Panc1 (cell line): ENCODE measurements around the gene PMFBP1.

Source experiments
- CTCF ChIP-seq: fragments of 450-650 bp; IDR thresholded peaks from 2 replicates; pipeline ENCODE4 v1.5.1; 2017; ENCODE audit warnings: mild to moderate bottlenecking
- POLR2AphosphoS5 ChIP-seq: IDR thresholded peaks from 2 replicates; pipeline ENCODE4 v1.6.1; 2012; ENCODE audit warnings: mild to moderate bottlenecking, low read depth, low read length, moderate library complexity
- TF ChIP-seq, protein P1 (sequence below), 2 experiments: IDR thresholded peaks; 2 replicates each; pipeline ENCODE4 v1.6.1; 2011 to 2012; ENCODE audit warnings: low read depth in 2 of 2, control low read depth in 1 of 2, low read length in 1 of 2, mild to moderate bottlenecking in 1 of 2, moderate library complexity in 1 of 2; ENCODE audit not compliant: insufficient read depth in 1 of 2

GRCh38 chr16:72122916-72123315 lies 49.0 kb downstream of the PMFBP1 start:
- TF ChIP-seq POLR2AphosphoS5 (no peak), CTCF (no peak)
- TF ChIP-seq, protein P1, sequence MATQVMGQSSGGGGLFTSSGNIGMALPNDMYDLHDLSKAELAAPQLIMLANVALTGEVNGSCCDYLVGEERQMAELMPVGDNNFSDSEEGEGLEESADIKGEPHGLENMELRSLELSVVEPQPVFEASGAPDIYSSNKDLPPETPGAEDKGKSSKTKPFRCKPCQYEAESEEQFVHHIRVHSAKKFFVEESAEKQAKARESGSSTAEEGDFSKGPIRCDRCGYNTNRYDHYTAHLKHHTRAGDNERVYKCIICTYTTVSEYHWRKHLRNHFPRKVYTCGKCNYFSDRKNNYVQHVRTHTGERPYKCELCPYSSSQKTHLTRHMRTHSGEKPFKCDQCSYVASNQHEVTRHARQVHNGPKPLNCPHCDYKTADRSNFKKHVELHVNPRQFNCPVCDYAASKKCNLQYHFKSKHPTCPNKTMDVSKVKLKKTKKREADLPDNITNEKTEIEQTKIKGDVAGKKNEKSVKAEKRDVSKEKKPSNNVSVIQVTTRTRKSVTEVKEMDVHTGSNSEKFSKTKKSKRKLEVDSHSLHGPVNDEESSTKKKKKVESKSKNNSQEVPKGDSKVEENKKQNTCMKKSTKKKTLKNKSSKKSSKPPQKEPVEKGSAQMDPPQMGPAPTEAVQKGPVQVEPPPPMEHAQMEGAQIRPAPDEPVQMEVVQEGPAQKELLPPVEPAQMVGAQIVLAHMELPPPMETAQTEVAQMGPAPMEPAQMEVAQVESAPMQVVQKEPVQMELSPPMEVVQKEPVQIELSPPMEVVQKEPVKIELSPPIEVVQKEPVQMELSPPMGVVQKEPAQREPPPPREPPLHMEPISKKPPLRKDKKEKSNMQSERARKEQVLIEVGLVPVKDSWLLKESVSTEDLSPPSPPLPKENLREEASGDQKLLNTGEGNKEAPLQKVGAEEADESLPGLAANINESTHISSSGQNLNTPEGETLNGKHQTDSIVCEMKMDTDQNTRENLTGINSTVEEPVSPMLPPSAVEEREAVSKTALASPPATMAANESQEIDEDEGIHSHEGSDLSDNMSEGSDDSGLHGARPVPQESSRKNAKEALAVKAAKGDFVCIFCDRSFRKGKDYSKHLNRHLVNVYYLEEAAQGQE (IDR thresholded peaks at IDR 0.05; ENCODE audit: insufficient read depth in 1 of 2, low read depth in 2 of 2, low read length in 1 of 2), result no peak
